Prostate gland (tissue), 2 donors: Measurements from ENCODE around the gene PEX26.
A peak's percentile ranks its signal among the peaks of the same experiment; 100 is the strongest.

Experiments
- POLR2A ChIP-seq: fragments of 450-650 bp; IDR thresholded peaks from one replicate; pipeline ENCODE4 v1.6.1; 2016; ENCODE audit warnings: antibody characterized with exemption, mild to moderate bottlenecking
- POLR2AphosphoS5 ChIP-seq: sonication (generic); formaldehyde crosslinking; IDR thresholded peaks from one replicate; pipeline ENCODE4 v1.6.1; 2017; ENCODE audit warnings: antibody characterized with exemption
- TF ChIP-seq, protein P1 (sequence below), 4 experiments: fragments of 200-600 bp in 2 of 4; fragments of 450-650 bp in 2 of 4; sonication (generic) in 2 of 4; IDR thresholded peaks; 1 replicate in 3 of 4; 2 replicates in 1 of 4; pipeline ENCODE4 v1.5.1; 2016 to 2019; ENCODE audit warnings: antibody characterized with exemption in 4 of 4, mild to moderate bottlenecking in 2 of 4, moderate library complexity in 2 of 4

DNA sequence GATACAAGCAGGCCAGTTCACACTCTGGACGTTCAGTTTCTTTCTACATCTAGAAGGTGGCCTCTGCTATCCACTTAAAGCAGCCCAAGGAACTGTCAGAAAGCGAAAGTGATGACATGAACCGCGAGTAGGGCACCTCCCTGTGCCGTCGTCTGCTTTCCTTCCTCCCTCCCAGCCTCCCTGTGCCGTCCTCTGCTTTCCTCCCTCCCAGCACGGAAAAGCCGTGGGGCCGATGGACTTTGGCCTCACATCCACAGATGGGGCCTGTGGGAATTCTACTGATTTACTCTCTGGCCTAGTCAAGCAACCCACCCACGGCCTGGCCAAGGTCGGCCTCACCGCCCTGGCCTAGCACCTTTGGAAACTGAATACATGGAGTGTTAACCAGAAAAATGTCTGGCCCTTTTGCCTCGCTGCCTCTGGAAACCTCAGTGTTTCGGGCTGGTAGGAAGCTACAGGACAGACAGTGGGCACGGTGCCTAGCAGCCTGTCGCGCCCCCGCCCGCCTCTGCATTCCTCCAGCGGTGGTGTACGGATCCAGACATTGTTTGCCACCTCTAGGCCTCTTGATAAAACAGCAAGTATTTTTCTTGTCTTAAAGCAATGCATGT lies 14.2 kb downstream of the PEX26 start:
- TF ChIP-seq, protein P1, sequence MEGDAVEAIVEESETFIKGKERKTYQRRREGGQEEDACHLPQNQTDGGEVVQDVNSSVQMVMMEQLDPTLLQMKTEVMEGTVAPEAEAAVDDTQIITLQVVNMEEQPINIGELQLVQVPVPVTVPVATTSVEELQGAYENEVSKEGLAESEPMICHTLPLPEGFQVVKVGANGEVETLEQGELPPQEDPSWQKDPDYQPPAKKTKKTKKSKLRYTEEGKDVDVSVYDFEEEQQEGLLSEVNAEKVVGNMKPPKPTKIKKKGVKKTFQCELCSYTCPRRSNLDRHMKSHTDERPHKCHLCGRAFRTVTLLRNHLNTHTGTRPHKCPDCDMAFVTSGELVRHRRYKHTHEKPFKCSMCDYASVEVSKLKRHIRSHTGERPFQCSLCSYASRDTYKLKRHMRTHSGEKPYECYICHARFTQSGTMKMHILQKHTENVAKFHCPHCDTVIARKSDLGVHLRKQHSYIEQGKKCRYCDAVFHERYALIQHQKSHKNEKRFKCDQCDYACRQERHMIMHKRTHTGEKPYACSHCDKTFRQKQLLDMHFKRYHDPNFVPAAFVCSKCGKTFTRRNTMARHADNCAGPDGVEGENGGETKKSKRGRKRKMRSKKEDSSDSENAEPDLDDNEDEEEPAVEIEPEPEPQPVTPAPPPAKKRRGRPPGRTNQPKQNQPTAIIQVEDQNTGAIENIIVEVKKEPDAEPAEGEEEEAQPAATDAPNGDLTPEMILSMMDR (IDR thresholded peaks at IDR 0.05): peak in 2 of 4 experiments; percentile 18 to 20
- TF ChIP-seq POLR2A (no peak), POLR2AphosphoS5 (no peak)
